ENCODE results near the gene SND1.

DNA sequence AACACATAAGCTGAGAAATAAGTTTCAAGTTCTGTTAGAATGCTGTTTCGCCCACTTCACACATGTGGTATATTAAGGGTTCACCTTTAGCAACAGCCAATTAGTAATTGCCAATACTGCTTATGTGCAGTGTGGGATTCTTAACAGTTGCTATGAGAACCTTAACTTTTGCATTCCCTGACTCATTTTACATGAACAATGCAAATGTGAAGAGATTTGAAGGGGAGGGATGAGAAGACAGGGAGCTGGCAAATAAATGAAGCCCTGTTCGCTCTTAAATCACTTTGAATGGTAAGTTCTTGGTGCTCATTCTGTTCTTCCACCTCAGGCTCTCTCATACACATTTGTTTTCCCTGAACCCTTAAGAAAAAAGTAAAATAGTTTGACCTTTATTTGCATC is 296.9 kb downstream of the SND1 start:
- no peak for TF ChIP-seq POLR2A (IDR thresholded peaks at IDR 0.05; ENCODE audit: low read length)
- no peak for TF ChIP-seq GATA1 (IDR thresholded peaks at IDR 0.05; ENCODE audit: low read depth, low read length)

Measured in erythroblast (primary cell).